HepG2 (cell line): ENCODE data around the gene TRIM31. TPM values are rescaled to one million over a fixed set of nuclear protein-coding genes. Genes with fewer than 3 reads are reported as not detected.
A peak's percentile ranks its signal among the peaks of the same experiment; 100 is the strongest.

ENCODE experiments used
- ARNT2 ChIP-seq: sonication (generic); formaldehyde crosslinking; IDR thresholded peaks from 2 replicates; pipeline ENCODE4 v1.8.0; 2022; ENCODE audit warnings: mild to moderate bottlenecking, low read depth, missing genetic modification reagents, moderate library complexity
- CHD4 ChIP-seq: fragments of 200-600 bp; sonication (generic); IDR thresholded peaks from 2 replicates; pipeline ENCODE4 v1.7.0; 2017; ENCODE audit warnings: mild to moderate bottlenecking, low read length, borderline replicate concordance
- MYC ChIP-seq: sonication (generic); formaldehyde crosslinking; IDR thresholded peaks from 2 replicates; pipeline ENCODE4 v1.9.0; 2021; ENCODE audit warnings: missing genetic modification reagents, borderline replicate concordance
- NRL ChIP-seq: sonication (generic); formaldehyde crosslinking; IDR thresholded peaks from 2 replicates; pipeline ENCODE4 v1.5.0; 2020; ENCODE audit warnings: missing genetic modification reagents, mild to moderate bottlenecking, moderate library complexity, borderline replicate concordance
- PLRG1 ChIP-seq: fragments of 450-650 bp; conservative IDR thresholded peaks from 2 replicates; pipeline ENCODE4 v1.6.1; 2016
- RXRA ChIP-seq: sonication (generic); formaldehyde crosslinking; IDR thresholded peaks from 2 replicates; pipeline ENCODE4 v1.5.1; 2020; ENCODE audit warnings: missing genetic modification reagents
- SCMH1 ChIP-seq: sonication (generic); formaldehyde crosslinking; IDR thresholded peaks from 2 replicates; pipeline ENCODE4 v1.9.0; 2021; ENCODE audit warnings: missing genetic modification reagents, mild to moderate bottlenecking, borderline replicate concordance
- SOX6 ChIP-seq, 2 experiments: fragments of 450-650 bp in 1 of 2; sonication (generic) in 1 of 2; formaldehyde crosslinking in 1 of 2; IDR thresholded peaks; 2 replicates each; pipeline versions ENCODE4 v1.4.0 to v1.6.1; 2017 to 2020; ENCODE audit warnings: antibody characterized with exemption in 1 of 2, mild to moderate bottlenecking in 1 of 2, missing genetic modification reagents in 1 of 2
- ZNF350 ChIP-seq: sonication (generic); formaldehyde crosslinking; IDR thresholded peaks from 2 replicates; pipeline ENCODE4 v1.4.0; 2020; ENCODE audit warnings: mild to moderate bottlenecking, low read depth, missing genetic modification reagents, borderline replicate concordance
- ZNF577 ChIP-seq: sonication (generic); formaldehyde crosslinking; IDR thresholded peaks from 2 replicates; pipeline ENCODE4 v1.4.0; 2020; ENCODE audit warnings: mild to moderate bottlenecking, low read depth, missing genetic modification reagents, borderline replicate concordance
- ZSCAN30 ChIP-seq: sonication (generic); formaldehyde crosslinking; IDR thresholded peaks from 2 replicates; pipeline ENCODE4 v1.5.0; 2020; ENCODE audit warnings: mild to moderate bottlenecking, missing genetic modification reagents
- polyA plus RNA-seq, 8 experiments: library from polyadenylated mRNA; depleted of rRNA in 3 of 8; stranded (reverse) in 7 of 8; unstranded in 1 of 8; fragments of >200 nt; fragmentation: Illumina TruSeq in 4 of 8; extraction: Trizol in 4 of 8; gene quantifications; 2 replicates each; pipeline versions ENCODE4 v1.2.1 to v1.2.3, GENCODE V29; 2011 to 2016; ENCODE audit warnings: low read depth in 4 of 8, missing spikeins in 1 of 8, mixed read lengths in 1 of 8; ENCODE audit not compliant: insufficient read depth in 1 of 8
- total RNA-seq, 5 experiments: library from RNA; depleted of rRNA; stranded (reverse); fragments of >200 nt; fragmentation: Illumina TruSeq; extraction: Trizol; gene quantifications; 2 replicates each; pipeline ENCODE4 v1.2.3, GENCODE V29; 2016; ENCODE audit warnings: low read depth in 1 of 5
- TF ChIP-seq, protein P1 (sequence below): sonication (generic); formaldehyde crosslinking; conservative IDR thresholded peaks from 2 replicates; pipeline ENCODE4 v1.8.1; 2023; ENCODE audit warnings: missing genetic modification reagents
- TF ChIP-seq, protein P2 (sequence below): sonication (generic); IDR thresholded peaks from 2 replicates; pipeline ENCODE4 v1.6.1; 2016; ENCODE audit warnings: low read depth, borderline replicate concordance
- TF ChIP-seq, protein P3 (sequence below): IDR thresholded peaks from 2 replicates; pipeline ENCODE4 v1.4.0; 2020; ENCODE audit warnings: mild to moderate bottlenecking, missing genetic modification reagents
- TF ChIP-seq, protein P4 (sequence below): sonication (generic); formaldehyde crosslinking; IDR thresholded peaks from 2 replicates; pipeline ENCODE4 v1.4.0; 2020; ENCODE audit warnings: mild to moderate bottlenecking, missing genetic modification reagents
- TF ChIP-seq, protein P5 (sequence below): sonication (generic); formaldehyde crosslinking; IDR thresholded peaks from 2 replicates; pipeline ENCODE4 v1.9.0; 2021; ENCODE audit warnings: missing genetic modification reagents, borderline replicate concordance
- TF ChIP-seq, protein P6 (sequence below): sonication (generic); formaldehyde crosslinking; IDR thresholded peaks from 2 replicates; pipeline ENCODE4 v1.4.0; 2020; ENCODE audit warnings: mild to moderate bottlenecking, missing genetic modification reagents

Gene TRIM31
- total and polyA plus RNA-seq, 2 of the 13 experiments (the other 11 are each of a cell fraction or from before 2014, with no cell fraction given): 0.13 to 0.51 TPM

DNA sequence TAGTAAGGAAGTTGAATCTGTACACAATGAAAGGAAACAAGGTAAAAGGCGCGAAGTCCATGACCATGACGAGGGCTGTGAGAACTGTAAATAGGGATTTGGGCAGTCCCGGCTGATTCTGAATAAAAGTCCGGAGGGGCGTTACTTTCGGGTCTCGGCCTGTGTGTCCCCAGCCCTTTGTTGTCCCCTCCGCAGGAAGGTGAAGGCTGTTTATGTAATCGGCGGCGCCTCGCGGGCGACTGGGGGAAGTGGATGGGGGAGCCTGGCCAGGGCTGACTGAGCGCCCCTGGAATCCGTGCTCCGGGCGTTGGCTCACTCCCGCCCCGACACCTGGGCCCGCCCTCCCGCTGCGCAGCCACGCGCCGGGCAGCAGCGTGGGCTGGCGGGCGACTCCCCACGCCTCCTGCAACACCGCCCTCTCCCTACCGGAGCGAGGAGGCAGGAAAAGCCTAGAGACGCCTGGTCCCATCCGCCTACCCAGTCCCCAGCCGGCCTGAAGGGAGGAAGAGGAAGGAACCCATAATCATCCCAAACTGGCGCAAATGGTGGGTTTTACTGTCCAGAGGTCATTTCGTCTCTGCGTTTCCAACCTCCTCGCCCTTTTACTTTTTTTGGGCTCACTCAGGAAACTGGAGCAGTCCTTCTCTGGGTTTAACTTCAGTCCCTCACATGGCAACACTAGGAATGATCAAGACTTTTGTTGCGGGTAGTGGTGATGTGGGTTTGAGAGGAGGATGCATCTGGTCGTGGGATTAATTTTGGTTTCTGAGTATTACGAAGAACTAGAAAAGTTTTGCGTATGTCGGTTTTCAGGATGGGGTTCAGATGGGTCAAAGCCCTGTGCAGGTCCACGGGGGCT lies 12.1 kb downstream of the TRIM31 start (continued):
- TF ChIP-seq, protein P1, sequence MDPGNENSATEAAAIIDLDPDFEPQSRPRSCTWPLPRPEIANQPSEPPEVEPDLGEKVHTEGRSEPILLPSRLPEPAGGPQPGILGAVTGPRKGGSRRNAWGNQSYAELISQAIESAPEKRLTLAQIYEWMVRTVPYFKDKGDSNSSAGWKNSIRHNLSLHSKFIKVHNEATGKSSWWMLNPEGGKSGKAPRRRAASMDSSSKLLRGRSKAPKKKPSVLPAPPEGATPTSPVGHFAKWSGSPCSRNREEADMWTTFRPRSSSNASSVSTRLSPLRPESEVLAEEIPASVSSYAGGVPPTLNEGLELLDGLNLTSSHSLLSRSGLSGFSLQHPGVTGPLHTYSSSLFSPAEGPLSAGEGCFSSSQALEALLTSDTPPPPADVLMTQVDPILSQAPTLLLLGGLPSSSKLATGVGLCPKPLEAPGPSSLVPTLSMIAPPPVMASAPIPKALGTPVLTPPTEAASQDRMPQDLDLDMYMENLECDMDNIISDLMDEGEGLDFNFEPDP (CRISPR knock-in tag): 0 out of 2 replicates have a peak, but pooled peaks have one; percentile 12
- TF ChIP-seq RXRA (peak; percentile 86), CHD4 (no peak), PLRG1 (no peak), ZNF350 (CRISPR knock-in tag) (no peak; the same call in 1 of the 2 replicates), SOX6 (IDR thresholded peaks at IDR 0.05) (no peak), SOX6 (CRISPR knock-in tag; IDR thresholded peaks at IDR 0.05) (peak; percentile 90), ZNF577 (CRISPR knock-in tag) (no peak), SCMH1 (CRISPR knock-in tag) (no peak), NRL (CRISPR knock-in tag) (peak; percentile 92), ARNT2 (CRISPR knock-in tag) (peak; percentile 65; the same call in 1 of the 2 replicates), ZSCAN30 (CRISPR knock-in tag) (0 out of 2 replicates have a peak, but pooled peaks have one; percentile 48), MYC (CRISPR knock-in tag) (peak; percentile 94; the same call in 1 of the 2 replicates)
- TF ChIP-seq, protein P2, sequence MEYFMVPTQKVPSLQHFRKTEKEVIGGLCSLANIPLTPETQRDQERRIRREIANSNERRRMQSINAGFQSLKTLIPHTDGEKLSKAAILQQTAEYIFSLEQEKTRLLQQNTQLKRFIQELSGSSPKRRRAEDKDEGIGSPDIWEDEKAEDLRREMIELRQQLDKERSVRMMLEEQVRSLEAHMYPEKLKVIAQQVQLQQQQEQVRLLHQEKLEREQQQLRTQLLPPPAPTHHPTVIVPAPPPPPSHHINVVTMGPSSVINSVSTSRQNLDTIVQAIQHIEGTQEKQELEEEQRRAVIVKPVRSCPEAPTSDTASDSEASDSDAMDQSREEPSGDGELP: peak; percentile 76
- TF ChIP-seq, protein P3, sequence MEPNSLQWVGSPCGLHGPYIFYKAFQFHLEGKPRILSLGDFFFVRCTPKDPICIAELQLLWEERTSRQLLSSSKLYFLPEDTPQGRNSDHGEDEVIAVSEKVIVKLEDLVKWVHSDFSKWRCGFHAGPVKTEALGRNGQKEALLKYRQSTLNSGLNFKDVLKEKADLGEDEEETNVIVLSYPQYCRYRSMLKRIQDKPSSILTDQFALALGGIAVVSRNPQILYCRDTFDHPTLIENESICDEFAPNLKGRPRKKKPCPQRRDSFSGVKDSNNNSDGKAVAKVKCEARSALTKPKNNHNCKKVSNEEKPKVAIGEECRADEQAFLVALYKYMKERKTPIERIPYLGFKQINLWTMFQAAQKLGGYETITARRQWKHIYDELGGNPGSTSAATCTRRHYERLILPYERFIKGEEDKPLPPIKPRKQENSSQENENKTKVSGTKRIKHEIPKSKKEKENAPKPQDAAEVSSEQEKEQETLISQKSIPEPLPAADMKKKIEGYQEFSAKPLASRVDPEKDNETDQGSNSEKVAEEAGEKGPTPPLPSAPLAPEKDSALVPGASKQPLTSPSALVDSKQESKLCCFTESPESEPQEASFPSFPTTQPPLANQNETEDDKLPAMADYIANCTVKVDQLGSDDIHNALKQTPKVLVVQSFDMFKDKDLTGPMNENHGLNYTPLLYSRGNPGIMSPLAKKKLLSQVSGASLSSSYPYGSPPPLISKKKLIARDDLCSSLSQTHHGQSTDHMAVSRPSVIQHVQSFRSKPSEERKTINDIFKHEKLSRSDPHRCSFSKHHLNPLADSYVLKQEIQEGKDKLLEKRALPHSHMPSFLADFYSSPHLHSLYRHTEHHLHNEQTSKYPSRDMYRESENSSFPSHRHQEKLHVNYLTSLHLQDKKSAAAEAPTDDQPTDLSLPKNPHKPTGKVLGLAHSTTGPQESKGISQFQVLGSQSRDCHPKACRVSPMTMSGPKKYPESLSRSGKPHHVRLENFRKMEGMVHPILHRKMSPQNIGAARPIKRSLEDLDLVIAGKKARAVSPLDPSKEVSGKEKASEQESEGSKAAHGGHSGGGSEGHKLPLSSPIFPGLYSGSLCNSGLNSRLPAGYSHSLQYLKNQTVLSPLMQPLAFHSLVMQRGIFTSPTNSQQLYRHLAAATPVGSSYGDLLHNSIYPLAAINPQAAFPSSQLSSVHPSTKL (CRISPR knock-in tag): peak; percentile 87
- TF ChIP-seq, protein P4, sequence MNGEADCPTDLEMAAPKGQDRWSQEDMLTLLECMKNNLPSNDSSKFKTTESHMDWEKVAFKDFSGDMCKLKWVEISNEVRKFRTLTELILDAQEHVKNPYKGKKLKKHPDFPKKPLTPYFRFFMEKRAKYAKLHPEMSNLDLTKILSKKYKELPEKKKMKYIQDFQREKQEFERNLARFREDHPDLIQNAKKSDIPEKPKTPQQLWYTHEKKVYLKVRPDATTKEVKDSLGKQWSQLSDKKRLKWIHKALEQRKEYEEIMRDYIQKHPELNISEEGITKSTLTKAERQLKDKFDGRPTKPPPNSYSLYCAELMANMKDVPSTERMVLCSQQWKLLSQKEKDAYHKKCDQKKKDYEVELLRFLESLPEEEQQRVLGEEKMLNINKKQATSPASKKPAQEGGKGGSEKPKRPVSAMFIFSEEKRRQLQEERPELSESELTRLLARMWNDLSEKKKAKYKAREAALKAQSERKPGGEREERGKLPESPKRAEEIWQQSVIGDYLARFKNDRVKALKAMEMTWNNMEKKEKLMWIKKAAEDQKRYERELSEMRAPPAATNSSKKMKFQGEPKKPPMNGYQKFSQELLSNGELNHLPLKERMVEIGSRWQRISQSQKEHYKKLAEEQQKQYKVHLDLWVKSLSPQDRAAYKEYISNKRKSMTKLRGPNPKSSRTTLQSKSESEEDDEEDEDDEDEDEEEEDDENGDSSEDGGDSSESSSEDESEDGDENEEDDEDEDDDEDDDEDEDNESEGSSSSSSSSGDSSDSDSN (CRISPR knock-in tag): peak; percentile 95
- TF ChIP-seq, protein P5, sequence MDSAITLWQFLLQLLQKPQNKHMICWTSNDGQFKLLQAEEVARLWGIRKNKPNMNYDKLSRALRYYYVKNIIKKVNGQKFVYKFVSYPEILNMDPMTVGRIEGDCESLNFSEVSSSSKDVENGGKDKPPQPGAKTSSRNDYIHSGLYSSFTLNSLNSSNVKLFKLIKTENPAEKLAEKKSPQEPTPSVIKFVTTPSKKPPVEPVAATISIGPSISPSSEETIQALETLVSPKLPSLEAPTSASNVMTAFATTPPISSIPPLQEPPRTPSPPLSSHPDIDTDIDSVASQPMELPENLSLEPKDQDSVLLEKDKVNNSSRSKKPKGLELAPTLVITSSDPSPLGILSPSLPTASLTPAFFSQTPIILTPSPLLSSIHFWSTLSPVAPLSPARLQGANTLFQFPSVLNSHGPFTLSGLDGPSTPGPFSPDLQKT (CRISPR knock-in tag): no peak
- TF ChIP-seq, protein P6, sequence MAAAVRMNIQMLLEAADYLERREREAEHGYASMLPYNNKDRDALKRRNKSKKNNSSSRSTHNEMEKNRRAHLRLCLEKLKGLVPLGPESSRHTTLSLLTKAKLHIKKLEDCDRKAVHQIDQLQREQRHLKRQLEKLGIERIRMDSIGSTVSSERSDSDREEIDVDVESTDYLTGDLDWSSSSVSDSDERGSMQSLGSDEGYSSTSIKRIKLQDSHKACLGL (CRISPR knock-in tag): peak; percentile 87
